Mesenteric fat pad (tissue), 1 donor: ENCODE data around the gene ARHGEF38. TPM values are rescaled to one million over a fixed set of nuclear protein-coding genes. Genes with fewer than 3 reads are reported as not detected.
"Not testable (repeated sequence)": the region's sequence is repeated elsewhere in the genome, so short reads cannot be mapped to it uniquely, and the experiment has no call there.

Experiments used
- DNase-seq: peaks from one replicate; pipeline ENCODE4 v3.0.0-alpha.2; 2020; ENCODE audit warnings: low spot score
- total RNA-seq: library from RNA; stranded (reverse); fragmentation: NEBNext Ultra II Directional; extraction: Animal tissue kit (Norgen Biotek cat#: 25700); gene quantifications from one replicate; pipeline ENCODE4 v1.2.1, GENCODE V29; 2021
- donor health status: DM: yes; HTN: yes; CAD: no.

ARHGEF38 gene
- total RNA-seq, 1 donor from 2014 or later, result not detected

DNA sequence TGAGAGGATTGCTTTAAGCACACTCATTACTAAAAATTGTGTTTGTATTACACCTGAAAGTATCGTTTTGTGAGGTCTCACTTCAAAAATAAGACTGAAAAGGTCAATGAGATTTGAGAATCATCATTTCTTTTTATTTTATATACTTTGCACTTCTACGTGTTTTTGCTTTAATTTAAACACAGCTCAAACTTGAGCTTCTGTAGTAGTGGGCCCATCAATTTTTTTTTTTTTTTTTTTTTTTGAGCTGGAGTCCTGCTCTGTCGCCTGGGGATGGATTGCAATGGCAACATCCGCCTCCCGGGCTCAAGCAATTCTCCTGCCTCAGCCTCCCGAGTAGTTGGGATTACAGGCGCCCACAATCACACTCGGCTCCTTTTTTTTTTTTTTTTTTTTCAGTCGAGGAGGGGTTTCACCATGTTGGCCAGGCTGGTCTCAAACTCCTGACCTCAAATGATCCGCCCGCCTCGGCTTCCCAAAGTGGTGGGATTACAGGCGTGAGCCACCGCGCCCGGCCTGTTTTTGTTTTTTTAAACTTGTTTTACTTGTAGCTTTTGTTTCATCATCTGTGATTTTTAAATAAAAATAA, 157.7 kb downstream of the ARHGEF38 start:
- no peak for DNase-seq

DNA sequence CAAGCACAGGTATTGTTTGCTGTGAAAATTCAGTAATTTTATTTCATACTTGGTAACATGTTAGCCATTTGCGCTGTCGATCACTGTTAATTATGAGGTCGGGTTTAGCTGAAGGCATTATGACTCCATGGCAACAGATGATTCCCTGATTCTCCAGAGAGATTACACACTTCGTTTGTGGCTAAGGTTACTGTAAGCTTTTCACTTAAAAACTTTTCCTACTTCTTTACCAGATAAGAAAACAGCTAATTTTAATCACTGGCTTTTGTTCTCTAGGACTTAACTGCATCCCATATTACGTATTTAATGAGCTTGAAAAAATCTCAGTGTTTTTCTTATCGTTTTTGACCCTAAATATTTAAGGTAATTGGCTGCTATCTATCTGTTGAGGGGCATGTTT, 158.3 kb downstream of the ARHGEF38 start:
- DNase-seq, result no peak

DNA sequence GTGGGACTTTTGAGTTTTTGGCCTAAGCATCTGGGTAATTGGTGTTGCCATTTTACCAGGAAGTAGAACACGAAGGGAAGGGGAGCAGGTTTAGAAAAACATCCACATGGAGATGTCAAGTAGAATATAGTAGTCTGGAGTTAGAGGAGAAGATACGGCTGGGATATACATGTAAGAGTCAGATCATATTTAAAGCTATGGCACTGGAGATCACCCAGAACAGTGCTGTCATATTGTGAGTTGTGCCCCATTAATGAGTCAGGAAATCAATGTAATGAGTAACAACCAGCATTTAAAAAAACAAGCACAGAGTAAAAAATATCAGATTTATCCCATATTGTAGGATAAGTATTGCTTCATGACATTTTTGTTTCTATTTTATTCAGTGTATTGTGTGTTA, 160.3 kb downstream of the ARHGEF38 start:
- no peak for DNase-seq

- no peak for DNase-seq
Measured at GRCh38 chr4:105714071-105714521, 161.7 kb downstream of the ARHGEF38 start.

DNA sequence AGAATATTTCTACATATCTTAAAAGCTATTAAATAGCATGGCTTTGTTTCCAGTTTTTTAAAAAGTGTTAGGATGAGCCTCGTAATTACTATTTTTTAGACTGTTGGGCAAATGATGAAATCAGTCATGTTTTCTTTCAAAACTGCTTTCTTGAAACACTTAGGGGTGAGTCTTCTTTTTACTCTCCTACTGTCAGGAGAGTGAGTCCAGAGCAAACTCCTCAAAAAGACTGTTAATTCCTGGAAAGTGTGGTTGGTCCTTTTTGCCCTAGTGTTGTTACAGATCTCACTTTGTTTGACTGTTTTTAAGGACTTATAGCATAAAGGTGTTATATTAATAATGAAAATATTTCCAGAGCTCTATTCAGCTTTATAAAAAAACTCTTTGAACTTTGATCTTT, 162.5 kb downstream of the ARHGEF38 start:
- no peak for DNase-seq

GRCh38 chr4:105715692-105716278, 163.4 kb downstream of the ARHGEF38 start:
- no peak for DNase-seq

DNA sequence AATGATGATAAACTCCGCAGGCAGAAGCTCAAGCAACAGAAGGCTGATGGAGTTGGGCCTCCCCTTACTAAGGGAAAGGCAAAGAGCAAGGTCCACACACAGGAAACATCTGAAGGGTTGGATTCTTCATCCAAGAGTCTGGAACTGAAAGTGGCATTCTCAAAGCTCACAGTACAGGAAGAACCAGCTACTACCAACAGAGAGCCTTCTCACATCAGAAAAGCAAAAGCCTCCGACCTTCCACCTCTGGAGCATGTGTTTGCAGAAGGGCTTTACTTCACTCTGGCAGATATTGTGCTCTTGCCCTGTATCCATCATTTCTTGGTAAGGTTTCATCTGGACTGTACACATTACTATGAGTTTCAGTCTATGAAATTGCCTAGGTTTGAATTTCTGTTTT, 166.8 kb downstream of the ARHGEF38 start:
- DNase-seq, result no peak

GRCh38 chr4:105725623-105726022, 173.2 kb downstream of the ARHGEF38 start:
- DNase-seq, result no peak

GRCh38 chr4:105729895-105730294, 177.5 kb downstream of the ARHGEF38 start:
- DNase-seq, result not testable (repeated sequence)

Other genes with a start within 250 kb of the ARHGEF38 start
- 67.2 TPM for gene PPA2, start 78.6 kb upstream of the ARHGEF38 start, total RNA-seq
- 15.9 TPM for gene INTS12, start 156.1 kb downstream of the ARHGEF38 start, total RNA-seq
- 6.6 TPM for gene GSTCD, start 156.2 kb downstream of the ARHGEF38 start, total RNA-seq